NCI-H526 (cell line): ENCODE measurements around the gene CHCHD6.

Experiments
- DNase-seq, 2 experiments: peaks; one replicate each; lab custom pipeline; 2025; lab: John Stamatoyannopoulos, UW

CHCHD6 gene

GRCh38 chr3:127009531-127009930 is 305.5 kb downstream of the CHCHD6 start:
- no peak for DNase-seq
